Calu3 (cell line): Measurements from ENCODE around the gene MAPK8IP1. TPM values are rescaled to one million over a fixed set of nuclear protein-coding genes. Genes with fewer than 3 reads are reported as not detected.

Source experiments
- BruUV-seq: library from RNA; stranded (reverse); fragments of 400-500 nt; replicated peaks from 2 replicates; lab custom pipeline; 2021; lab: Mats Ljungman, UMichigan
- CTCF ChIA-PET: fragments of 300-600 bp; sonication (Branson Sonifier 250); formaldehyde crosslinking; loops from one replicate; lab custom pipeline; 2022; ENCODE audit warnings: antibody characterized with exemption; lab: Charles Lee
- DNase-seq: peaks from one replicate; pipeline ENCODE4 v3.0.0; 2022
- H3K27ac Mint-ChIP-seq: one replicate; pipeline ENCODE4 v1.8.0; 2022; ENCODE audit warnings: mixed read lengths; ENCODE audit not compliant: unreplicated experiment
- H3K27me3 Mint-ChIP-seq: one replicate; pipeline ENCODE4 v1.8.0; 2022; ENCODE audit warnings: mixed read lengths; ENCODE audit not compliant: unreplicated experiment
- H3K36me3 Mint-ChIP-seq: one replicate; pipeline ENCODE4 v1.8.0; 2022; ENCODE audit warnings: mild to moderate bottlenecking, moderate library complexity, mixed read lengths; ENCODE audit not compliant: insufficient read depth, unreplicated experiment
- H3K4me1 Mint-ChIP-seq: one replicate; pipeline ENCODE4 v1.8.0; 2022; ENCODE audit warnings: mild to moderate bottlenecking, low read depth, mixed read lengths; ENCODE audit not compliant: unreplicated experiment
- H3K4me3 Mint-ChIP-seq: one replicate; pipeline ENCODE4 v1.8.0; 2022; ENCODE audit warnings: mild to moderate bottlenecking, low read depth, moderate library complexity, mixed read lengths; ENCODE audit not compliant: unreplicated experiment
- H3K9me3 Mint-ChIP-seq: one replicate; pipeline ENCODE4 v1.8.0; 2022; ENCODE audit warnings: low read depth, mixed read lengths; ENCODE audit not compliant: unreplicated experiment
- intact Hi-C: fragments of 100-400 bp; cut with micrococcal nuclease; formaldehyde crosslinking; loops from one replicate; pipeline ENCODE4 v1.10.0; 2022; ENCODE audit not compliant: unreplicated experiment
- total RNA-seq: library from RNA; stranded (reverse); gene quantifications from 2 replicates; pipeline ENCODE4 v1.2.3, GENCODE V29; 2022
- TF ChIP-seq, protein P1 (sequence below): fragments of 200-600 bp; IDR thresholded peaks from one replicate; pipeline ENCODE4 v1.8.0; 2022; ENCODE audit warnings: antibody characterized with exemption; ENCODE audit not compliant: unreplicated experiment

MAPK8IP1 gene
- total RNA-seq, 1 experiment from 2014 or later, result 4.1 TPM

DNA sequence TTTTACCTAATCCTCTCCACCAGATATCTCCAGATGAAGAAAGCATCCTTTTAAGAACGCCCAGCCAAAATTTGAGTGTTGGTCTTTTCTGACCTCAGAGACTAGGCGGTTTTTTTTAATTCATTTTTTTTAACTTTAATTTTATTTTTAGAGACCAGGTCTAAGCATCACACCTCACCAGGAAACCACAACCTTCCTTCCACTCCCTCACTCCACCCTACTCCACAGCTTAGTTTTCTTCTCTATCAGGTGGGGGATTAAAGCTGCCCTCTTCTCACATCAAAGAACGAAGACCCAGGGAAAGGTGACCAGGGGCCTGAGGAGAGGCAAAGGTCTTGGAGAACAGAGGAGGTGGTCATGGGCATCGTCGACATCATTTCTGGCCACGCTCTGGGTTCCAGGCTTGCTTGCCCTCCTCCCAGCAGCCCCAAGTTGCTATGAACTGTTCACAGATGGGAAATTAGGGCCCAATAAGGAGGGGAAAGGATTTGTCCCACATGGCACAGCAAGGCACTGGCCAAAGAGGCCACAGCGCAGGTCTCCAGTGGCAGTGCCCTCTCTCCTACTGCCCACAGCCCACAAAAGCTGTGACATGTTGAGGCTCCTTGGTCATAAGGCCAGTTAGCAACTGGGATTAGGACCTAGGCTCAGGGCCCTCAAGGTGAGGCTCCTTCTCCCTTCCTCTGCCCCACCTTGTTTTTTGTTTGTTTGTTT lies 33.7 kb downstream of the MAPK8IP1 start:
- no peak for DNase-seq
- Mint-ChIP-seq H3K4me3 (peak overlapping the region; percentile 86), H3K27me3 (no peaks in the 10 kb centered on the region), H3K36me3 (peaks cover 43% of the 10 kb centered on the region), H3K27ac (peak overlapping the region; percentile 91), H3K9me3 (no peaks in the 10 kb centered on the region), H3K4me1 (peaks cover 11% of the 10 kb centered on the region)
- intact Hi-C loops, result no loop called here
- BruUV-seq, result no TSS peak
- CTCF ChIA-PET, result no interaction called here
- TF ChIP-seq, protein P1, sequence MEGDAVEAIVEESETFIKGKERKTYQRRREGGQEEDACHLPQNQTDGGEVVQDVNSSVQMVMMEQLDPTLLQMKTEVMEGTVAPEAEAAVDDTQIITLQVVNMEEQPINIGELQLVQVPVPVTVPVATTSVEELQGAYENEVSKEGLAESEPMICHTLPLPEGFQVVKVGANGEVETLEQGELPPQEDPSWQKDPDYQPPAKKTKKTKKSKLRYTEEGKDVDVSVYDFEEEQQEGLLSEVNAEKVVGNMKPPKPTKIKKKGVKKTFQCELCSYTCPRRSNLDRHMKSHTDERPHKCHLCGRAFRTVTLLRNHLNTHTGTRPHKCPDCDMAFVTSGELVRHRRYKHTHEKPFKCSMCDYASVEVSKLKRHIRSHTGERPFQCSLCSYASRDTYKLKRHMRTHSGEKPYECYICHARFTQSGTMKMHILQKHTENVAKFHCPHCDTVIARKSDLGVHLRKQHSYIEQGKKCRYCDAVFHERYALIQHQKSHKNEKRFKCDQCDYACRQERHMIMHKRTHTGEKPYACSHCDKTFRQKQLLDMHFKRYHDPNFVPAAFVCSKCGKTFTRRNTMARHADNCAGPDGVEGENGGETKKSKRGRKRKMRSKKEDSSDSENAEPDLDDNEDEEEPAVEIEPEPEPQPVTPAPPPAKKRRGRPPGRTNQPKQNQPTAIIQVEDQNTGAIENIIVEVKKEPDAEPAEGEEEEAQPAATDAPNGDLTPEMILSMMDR, result no peak

DNA sequence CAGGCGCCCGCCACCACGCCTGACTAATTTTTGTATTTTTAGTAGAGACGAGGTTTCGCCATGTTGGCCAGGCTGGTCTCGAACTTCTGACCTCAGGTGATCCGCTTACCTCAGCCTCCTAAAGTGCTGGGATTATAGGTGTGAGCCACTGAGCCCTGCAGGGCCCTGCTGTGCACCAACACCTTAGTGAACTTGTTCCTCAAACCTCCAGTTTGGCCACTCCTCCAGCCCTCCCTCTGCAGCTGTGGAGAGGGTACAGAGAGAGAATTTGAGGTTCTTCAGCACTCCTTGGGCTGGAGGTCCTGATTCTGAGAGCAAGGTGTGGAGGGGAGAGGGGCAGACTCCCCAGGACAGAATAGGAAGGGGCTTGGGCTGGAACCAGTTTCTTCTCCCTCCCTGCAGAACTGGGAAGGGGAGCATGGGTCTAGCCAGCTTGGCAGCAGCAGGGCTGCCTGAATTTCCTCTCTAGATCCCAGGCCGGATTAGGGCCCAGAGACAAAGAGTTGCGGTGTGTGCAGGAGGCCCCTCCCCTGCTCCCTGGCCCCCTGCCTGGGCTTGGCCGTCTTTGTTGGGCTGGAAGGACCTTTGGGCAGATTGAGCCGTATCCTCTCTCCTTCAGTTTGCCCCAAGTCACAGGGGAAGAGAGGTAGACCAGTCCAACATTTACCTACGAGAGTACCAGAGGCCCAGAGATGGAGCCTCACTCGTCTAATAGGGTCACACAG lies 34.5 kb downstream of the MAPK8IP1 start:
- no peaks in the 10 kb centered on the region for H3K27me3 Mint-ChIP-seq
- CTCF ChIA-PET, result no interaction called here
- no TSS peak for BruUV-seq
- TF ChIP-seq, protein P1, result no peak
- intact Hi-C loops, result no loop called here
- H3K27ac Mint-ChIP-seq, result no peak overlapping the region
- no peak overlapping the region for H3K4me3 Mint-ChIP-seq
- no peak for DNase-seq
- H3K36me3 Mint-ChIP-seq, result peaks cover 43% of the 10 kb centered on the region
- H3K9me3 Mint-ChIP-seq, result no peaks in the 10 kb centered on the region
- peaks cover 17% of the 10 kb centered on the region for H3K4me1 Mint-ChIP-seq

DNA sequence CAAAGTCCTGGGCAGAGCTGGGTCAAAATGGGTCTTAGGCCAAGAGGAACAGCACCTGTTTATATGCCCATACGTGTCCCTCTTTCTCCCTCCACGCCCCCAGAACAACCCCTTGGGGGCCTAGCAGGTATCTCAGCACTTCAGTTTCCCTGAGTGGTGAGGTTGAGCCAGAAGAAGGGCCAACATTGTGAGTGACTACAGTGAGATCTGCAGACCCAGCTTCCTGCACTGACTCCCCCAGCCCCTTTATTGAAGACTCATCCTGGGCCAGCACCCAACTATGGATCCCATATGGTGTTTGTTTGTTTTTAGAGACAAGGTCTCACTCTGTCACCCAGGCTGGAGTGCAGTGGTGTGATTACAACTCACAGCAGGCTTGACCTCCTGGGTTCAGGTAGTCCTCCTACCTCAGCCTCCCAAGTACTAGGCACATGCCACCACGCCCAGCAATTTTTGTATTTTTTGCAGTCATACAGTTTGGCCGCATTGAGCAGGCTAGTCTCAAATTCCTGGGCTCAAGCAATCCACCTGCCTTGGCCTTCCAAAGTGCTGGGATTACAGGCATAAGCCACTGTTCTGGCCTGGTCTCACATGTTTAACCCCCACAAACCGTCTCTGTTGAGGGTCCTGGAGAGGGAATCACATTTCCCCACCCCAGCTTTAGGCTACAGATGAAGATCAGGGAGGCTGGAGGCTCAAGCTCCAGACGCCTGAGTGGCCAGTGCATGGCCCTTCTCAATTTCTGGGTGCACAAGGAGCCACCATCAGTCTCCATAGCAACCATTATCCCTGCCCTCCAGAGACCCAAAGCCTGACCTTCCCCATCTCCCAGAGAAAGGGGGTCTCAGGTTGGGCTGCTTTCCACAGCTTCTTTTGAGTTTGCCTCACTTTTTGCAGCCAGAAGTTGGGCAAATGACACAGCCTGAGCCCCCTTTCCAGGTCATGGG lies 35.4 kb downstream of the MAPK8IP1 start:
- BruUV-seq, result no TSS peak
- Mint-ChIP-seq H3K27me3 (no peaks in the 10 kb centered on the region), H3K27ac (no peak overlapping the region), H3K4me3 (peak overlapping the region; percentile 58), H3K4me1 (peaks cover 17% of the 10 kb centered on the region), H3K36me3 (peaks cover 38% of the 10 kb centered on the region), H3K9me3 (no peaks in the 10 kb centered on the region)
- TF ChIP-seq, protein P1, result no peak
- intact Hi-C loops, result no loop called here
- CTCF ChIA-PET, result no interaction called here
- DNase-seq, result no peak
